Measurements from ENCODE around the gene PLCH1.

DNA sequence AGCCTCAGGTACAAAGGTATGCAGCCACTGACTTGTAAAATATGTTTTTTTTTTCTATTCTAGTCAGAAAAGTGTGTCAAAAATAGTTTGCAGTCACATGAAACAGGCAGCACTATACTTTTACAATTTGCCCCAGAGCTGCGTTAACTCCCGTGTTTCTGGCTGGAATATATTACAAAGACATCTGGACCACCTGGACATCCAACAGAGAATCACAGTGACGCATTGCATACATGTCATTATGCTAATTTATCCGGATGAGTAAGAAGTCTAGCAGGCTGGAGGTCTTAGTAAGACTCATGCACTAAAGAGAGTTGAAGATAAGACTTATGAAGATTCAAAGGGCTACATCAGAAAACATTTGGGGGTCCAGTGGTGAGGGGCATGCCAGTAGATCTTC, 412.2 kb downstream of the PLCH1 start:
- no peak for TF ChIP-seq POLR2A (IDR thresholded peaks at IDR 0.05)
- TF ChIP-seq, protein P1, sequence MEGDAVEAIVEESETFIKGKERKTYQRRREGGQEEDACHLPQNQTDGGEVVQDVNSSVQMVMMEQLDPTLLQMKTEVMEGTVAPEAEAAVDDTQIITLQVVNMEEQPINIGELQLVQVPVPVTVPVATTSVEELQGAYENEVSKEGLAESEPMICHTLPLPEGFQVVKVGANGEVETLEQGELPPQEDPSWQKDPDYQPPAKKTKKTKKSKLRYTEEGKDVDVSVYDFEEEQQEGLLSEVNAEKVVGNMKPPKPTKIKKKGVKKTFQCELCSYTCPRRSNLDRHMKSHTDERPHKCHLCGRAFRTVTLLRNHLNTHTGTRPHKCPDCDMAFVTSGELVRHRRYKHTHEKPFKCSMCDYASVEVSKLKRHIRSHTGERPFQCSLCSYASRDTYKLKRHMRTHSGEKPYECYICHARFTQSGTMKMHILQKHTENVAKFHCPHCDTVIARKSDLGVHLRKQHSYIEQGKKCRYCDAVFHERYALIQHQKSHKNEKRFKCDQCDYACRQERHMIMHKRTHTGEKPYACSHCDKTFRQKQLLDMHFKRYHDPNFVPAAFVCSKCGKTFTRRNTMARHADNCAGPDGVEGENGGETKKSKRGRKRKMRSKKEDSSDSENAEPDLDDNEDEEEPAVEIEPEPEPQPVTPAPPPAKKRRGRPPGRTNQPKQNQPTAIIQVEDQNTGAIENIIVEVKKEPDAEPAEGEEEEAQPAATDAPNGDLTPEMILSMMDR (IDR thresholded peaks at IDR 0.05), result no peak

All from tibial nerve (tissue), 3 donors.